BJ (cell line): ENCODE measurements around the gene CCR7. TPM values are rescaled to one million over a fixed set of nuclear protein-coding genes. Genes with fewer than 3 reads are reported as not detected.

ENCODE experiments used
- CTCF ChIA-PET: fragments of 350-600 bp; formaldehyde crosslinking; extraction: SDS; loops from one replicate; lab custom pipeline; 2021; ENCODE audit warnings: antibody characterized with exemption, inconsistent platforms; lab: Yijun Ruan, JAX
- POLR2A ChIA-PET: fragments of 300-600 bp; sonication (Branson Sonifier 250); formaldehyde crosslinking; extraction: SDS; loops from one replicate; lab custom pipeline; 2021; ENCODE audit warnings: antibody characterized with exemption; lab: Charles Lee
- DNase-seq: peaks from one replicate; pipeline ENCODE4 v3.0.0-alpha.2; 2011; ENCODE audit warnings: low read depth
- H3K27me3 ChIP-seq: 2 replicates; pipeline ENCODE4 v1.6.0; 2011; ENCODE audit warnings: low read length; ENCODE audit not compliant: control insufficient read depth, insufficient read depth
- H3K36me3 ChIP-seq: 2 replicates; pipeline ENCODE4 v1.5.1; 2011; ENCODE audit warnings: low read length; ENCODE audit not compliant: control insufficient read depth, insufficient read depth
- H3K4me3 ChIP-seq: 2 replicates; pipeline ENCODE4 v1.5.1; 2011; ENCODE audit warnings: low read depth, mild to moderate bottlenecking, control low read depth, low read length
- polyA minus RNA-seq: library from RNA; depleted of rRNA, polyadenylated mRNA; stranded (reverse); fragments of >200 nt; gene quantifications from 2 replicates; pipeline ENCODE4 v1.2.3, GENCODE V29; 2011; rRNA and poly(A)+ RNA removed
- polyA plus RNA-seq: library from polyadenylated mRNA; depleted of rRNA; stranded (reverse); fragments of >200 nt; gene quantifications from 2 replicates; pipeline ENCODE4 v1.2.3, GENCODE V29; 2011; rRNA removed
- TF ChIP-seq, protein P1 (sequence below): IDR thresholded peaks from 2 replicates; pipeline ENCODE4 v1.5.1; 2011; ENCODE audit warnings: low read depth, mild to moderate bottlenecking, control low read depth, inconsistent platforms, low read length, moderate library complexity; ENCODE audit not compliant: insufficient read depth

Gene CCR7, protein sequence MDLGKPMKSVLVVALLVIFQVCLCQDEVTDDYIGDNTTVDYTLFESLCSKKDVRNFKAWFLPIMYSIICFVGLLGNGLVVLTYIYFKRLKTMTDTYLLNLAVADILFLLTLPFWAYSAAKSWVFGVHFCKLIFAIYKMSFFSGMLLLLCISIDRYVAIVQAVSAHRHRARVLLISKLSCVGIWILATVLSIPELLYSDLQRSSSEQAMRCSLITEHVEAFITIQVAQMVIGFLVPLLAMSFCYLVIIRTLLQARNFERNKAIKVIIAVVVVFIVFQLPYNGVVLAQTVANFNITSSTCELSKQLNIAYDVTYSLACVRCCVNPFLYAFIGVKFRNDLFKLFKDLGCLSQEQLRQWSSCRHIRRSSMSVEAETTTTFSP
- polyA plus RNA-seq, result 0.07 and 0.45 TPM in 2 replicates
- 0.21 and 0.33 TPM in 2 replicates for polyA minus RNA-seq

DNA sequence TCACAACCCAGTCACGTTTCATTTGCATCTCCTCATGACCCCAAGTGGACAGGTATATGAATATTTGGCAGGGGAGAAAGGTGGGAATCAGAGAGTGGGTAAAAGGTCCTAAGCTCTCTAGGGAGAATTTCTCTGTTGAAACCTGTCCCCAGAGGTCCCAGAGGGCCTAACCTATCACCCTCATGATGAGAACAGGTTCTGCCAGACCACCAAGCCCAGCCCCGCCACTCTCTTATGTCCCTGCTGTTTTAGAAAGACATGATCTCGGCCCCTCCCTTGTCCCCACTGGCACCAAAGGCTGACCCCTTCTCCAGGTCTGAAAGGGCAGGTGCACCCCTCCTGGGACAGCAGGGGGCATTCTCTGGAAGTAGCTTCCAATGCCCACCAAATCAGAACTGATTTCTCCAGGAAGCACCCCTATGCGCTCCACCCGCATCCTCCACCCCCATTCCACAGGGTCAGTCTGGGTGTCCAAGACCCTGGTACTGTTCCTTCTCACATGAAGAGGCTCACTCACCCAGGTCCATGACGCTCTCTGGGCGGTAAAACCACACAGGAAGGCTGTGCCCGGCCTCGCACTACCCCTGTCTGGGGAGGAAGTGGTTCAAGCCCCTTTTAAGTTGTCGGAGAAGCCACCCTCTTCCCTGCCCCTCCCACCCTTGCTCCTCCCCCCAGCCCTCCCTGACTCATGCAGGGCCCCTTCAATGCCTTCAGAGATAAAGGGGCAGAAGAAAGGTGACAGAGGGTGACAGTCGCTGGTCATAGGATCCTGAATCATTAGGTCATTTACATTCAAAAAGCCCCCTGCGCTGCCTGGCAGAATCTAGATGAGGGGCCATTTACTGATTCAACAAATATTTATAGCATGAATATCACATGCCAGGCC is at the start of gene CCR7:
TSS of gene CCR7 (minus strand) at position 590 of the 886 bp plus-strand sequence. CDS start at position 527, 63 bp downstream.
- TF ChIP-seq, protein P1, sequence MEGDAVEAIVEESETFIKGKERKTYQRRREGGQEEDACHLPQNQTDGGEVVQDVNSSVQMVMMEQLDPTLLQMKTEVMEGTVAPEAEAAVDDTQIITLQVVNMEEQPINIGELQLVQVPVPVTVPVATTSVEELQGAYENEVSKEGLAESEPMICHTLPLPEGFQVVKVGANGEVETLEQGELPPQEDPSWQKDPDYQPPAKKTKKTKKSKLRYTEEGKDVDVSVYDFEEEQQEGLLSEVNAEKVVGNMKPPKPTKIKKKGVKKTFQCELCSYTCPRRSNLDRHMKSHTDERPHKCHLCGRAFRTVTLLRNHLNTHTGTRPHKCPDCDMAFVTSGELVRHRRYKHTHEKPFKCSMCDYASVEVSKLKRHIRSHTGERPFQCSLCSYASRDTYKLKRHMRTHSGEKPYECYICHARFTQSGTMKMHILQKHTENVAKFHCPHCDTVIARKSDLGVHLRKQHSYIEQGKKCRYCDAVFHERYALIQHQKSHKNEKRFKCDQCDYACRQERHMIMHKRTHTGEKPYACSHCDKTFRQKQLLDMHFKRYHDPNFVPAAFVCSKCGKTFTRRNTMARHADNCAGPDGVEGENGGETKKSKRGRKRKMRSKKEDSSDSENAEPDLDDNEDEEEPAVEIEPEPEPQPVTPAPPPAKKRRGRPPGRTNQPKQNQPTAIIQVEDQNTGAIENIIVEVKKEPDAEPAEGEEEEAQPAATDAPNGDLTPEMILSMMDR, result no peak
- no peak for DNase-seq
- Histone ChIP-seq H3K4me3 (no peak within 1 kb of the TSS), H3K36me3 (no peaks in the 10 kb centered on the region), H3K27me3 (peaks cover 8% of the 10 kb centered on the region)
- ChIA-PET POLR2A (no interaction called here), CTCF (interaction anchor here (1.2 to 19.2 kb wide), 3 partner anchors 29 to 124 kb away, joined by 4 to 382 read pairs (median 77); no protein-coding TSS in a partner anchor)

DNA sequence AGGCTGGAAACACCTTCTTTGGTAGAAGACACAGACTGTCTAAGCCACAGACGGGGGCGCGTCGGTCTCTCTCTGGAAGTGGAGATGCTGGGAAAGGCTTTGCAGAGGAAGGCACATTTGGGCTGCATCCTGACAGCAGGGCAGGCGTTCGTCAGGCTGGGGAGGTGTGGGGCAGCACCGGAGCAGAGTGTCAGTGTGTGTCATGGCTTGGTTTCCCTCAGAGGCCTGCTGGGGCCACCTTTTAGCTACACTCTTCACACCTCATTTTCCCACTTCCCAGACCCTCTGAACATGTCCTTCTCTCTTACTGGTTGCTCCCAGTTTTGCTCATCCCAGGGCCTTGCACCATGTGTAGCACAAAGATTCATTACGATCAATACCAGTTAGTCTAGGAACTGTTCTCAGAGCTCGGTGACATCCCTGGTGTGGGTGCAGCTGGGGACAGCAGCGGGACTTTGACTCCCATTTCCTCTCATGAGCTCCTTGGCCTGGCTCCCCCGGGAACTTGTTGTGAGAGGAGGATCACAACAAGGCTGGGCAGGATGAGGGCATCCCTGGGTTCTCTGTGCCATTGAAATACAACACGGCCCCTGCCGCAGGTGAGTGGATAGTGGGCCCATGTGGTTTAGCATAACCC is 49.3 kb upstream of the CCR7 start:
- no peak for DNase-seq
- TF ChIP-seq, protein P1, result no peak
- no peak overlapping the region for H3K4me3 ChIP-seq
- no peaks in the 10 kb centered on the region for H3K36me3 ChIP-seq
- H3K27me3 ChIP-seq, result peaks cover 20% of the 10 kb centered on the region
- ChIA-PET POLR2A (no interaction called here), CTCF (interaction anchor here (0.6 to 2.1 kb wide), 6 partner anchors 11 to 1049 kb away, joined by 3 to 6 read pairs (median 5); no protein-coding TSS in a partner anchor)

DNA sequence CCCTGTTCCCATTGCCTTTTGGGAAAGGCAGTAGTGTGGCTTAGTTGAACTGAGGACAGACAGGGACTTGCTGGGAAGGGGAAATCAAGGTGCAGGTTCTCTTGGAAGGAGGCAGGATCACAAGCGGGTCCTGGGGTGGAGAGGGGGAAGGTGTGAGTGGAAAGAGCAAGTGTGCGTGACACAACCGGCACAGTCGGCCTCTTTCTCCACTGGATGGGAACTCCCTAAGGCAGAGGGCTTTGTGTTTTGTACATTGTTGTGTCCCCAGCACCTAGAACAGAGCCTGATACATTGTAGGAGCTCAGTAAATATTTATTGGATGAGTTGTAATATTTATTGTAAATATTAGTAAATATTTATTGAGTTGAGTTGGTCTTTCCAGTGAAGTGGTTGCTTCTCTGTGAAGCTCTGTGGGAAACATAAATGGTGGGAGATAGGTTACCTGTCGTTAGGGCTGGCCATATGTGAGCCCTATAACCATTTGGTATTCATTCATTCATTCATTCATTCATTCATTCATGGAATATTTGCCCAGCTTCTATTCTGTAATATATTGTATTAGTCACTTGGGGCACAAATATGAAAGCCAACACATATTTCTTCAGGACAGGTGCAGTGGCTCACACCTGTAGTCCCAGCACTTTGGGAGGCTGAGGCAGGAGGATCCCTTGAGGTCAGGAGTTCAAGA is 48.3 kb upstream of the CCR7 start:
- DNase-seq, result no peak
- H3K27me3 ChIP-seq, result peaks cover 20% of the 10 kb centered on the region
- ChIA-PET POLR2A (no interaction called here), CTCF (interaction anchor here (0.6 to 1.0 kb wide), 3 partner anchors 114 to 1050 kb away, joined by 3 to 5 read pairs (median 4); no protein-coding TSS in a partner anchor)
- no peak overlapping the region for H3K4me3 ChIP-seq
- no peaks in the 10 kb centered on the region for H3K36me3 ChIP-seq
- TF ChIP-seq, protein P1, result no peak

DNA sequence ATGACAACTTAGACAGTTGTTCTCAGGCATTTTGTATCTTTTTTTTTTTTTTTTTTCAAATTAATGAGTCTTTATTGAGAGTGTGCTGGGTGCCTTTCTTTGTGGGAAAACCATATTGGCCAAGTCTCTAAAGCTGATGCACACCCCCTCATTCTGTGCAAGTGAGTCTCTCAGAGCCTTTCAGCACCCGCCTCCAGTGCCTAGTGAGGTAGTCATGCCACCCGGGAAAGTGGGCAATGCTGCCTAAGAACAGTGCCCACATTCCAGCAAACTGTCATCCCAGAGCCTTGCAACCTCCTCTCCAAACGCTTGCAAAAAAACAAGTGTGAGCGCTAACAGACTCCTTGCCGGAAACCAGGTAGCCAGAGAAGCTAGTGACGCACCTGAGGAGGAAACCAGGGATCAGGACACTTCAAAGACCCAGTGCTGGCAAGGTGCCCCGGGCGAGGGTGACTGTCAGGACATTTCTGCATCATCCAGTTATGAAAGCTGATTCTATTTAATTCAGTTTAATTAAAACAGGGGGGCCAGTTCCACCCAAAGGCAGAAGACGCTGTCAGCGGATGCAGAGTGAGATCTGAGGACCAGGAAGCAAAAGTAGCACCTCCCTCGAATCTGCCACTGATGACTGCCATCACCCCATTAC is 47.5 kb upstream of the CCR7 start:
- ChIA-PET CTCF (interaction anchor here (1.7 to 3.3 kb wide), 2 partner anchors 7 to 1050 kb away, joined by 4 to 12 read pairs; no protein-coding TSS in a partner anchor), POLR2A (no interaction called here)
- TF ChIP-seq, protein P1, result no peak
- no peaks in the 10 kb centered on the region for H3K36me3 ChIP-seq
- peaks cover 17% of the 10 kb centered on the region for H3K27me3 ChIP-seq
- H3K4me3 ChIP-seq, result no peak overlapping the region
- DNase-seq, result no peak
